ENCODE measurements around the gene CENPH.

Gene CENPH

DNA sequence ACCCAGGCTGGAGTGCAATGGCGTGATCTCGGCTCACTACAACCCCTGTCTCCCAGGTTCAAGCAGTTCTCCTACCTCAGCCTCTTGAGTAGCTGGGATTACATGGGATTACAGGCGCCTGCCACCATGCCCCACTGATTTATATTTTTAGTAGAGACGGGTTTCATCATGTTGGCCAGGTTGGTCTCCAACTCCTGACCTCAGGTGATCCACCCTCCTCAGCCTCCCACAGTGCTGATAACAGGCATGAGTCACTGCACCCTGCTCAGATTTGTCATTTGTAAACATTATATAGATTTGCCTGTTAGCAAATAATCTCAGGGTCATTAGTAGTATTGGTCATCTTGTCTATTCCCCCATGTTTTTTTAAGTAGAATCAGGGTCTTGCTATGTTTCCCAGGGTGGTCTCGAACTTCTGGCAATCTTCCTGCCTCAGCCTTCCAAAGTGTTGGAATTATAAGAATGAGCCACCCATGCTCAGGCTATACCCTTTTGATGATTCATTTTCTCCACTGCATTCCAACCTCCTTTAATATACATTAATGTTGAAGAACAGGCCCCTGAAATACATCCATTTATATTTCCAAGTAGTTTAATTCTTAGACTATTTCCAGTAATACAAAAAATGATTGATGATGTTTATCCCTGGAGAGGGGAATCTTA, 17.3 kb downstream of the CENPH start:
- Histone ChIP-seq H3K27ac (ENCODE audit: low read length, poor library complexity, severe bottlenecking) (no peak overlapping the region), H3K79me1 (replicated peaks; ENCODE audit: low read length, poor library complexity, severe bottlenecking) (no peaks in the 10 kb centered on the region), H2BK5ac (ENCODE audit: low read depth, low read length, poor library complexity, severe bottlenecking) (no peak overlapping the region), H4K91ac (ENCODE audit: low read length) (no peak overlapping the region), H3K36me3 (ENCODE audit: control insufficient read depth in 1 of 2, insufficient read depth in 2 of 2, low read depth in 1 of 2, low read length in 2 of 2) (peaks cover 0 to 6% of the 10 kb centered on the region in 2 experiments), H3K27me3 (ENCODE audit: control insufficient read depth in 1 of 2, insufficient read depth in 1 of 2, low read length in 2 of 2) (no peaks in the 10 kb centered on the region), H3K4me2 (ENCODE audit: low read length, poor library complexity, severe bottlenecking) (no peak overlapping the region), H3K4me1 (ENCODE audit: control insufficient read depth, insufficient read depth, low read depth, low read length) (peaks cover 2% of the 10 kb centered on the region), H2AK5ac (ENCODE audit: low read length, severe bottlenecking) (no peak overlapping the region), H3K18ac (ENCODE audit: low read depth in 1 of 2, low read length in 2 of 2) (no peak overlapping the region), H2BK120ac (ENCODE audit: low read depth, low read length) (no peak overlapping the region), H4K8ac (ENCODE audit: low read length) (no peak overlapping the region), H3K14ac (ENCODE audit: low read length in 2 of 2) (no peak overlapping the region), H3K23ac (ENCODE audit: low read length in 2 of 2) (no peak overlapping the region), H2BK15ac (ENCODE audit: low read depth, poor library complexity, severe bottlenecking) (no peak overlapping the region), H3K4ac (ENCODE audit: low read depth in 1 of 2, low read length in 2 of 2) (no peak overlapping the region), H2BK12ac (ENCODE audit: low read length in 2 of 2) (no peak overlapping the region), H3K9me3 (ENCODE audit: control insufficient read depth, low read length) (no peaks in the 10 kb centered on the region), H3K4me3 (ENCODE audit: insufficient read depth in 1 of 2, low read depth in 1 of 2, low read length in 2 of 2) (no peak overlapping the region), H2AFZ (ENCODE audit: low read depth, low read length) (no peak overlapping the region), H3K9ac (ENCODE audit: low read length) (no peak overlapping the region)
- peak; percentile 8 for DNase-seq
- 81% methylated on average over 3 of the region's 5 CpGs for WGBS

DNA sequence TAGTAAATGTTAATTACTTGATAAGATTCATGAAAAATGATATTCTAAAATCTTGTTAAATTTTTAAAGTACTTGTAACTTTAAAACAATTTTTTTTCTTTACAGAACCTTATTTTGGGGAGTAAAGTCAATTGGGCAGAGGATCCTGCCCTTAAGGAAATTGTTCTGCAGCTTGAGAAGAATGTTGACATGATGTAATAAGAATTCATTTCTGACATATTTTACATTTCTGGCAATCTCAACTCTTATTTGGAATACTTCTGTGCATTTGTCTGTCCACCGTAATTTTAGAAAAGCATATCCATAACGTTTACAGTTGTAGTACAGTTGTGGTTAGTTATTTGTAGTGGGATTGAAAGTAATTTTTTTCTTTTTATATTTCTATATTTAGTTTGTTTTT, 20.2 kb downstream of the CENPH start:
- H3K23ac ChIP-seq (ENCODE audit: low read length in 2 of 2), result no peak overlapping the region
- H3K27ac ChIP-seq (ENCODE audit: low read length, poor library complexity, severe bottlenecking), result no peak overlapping the region
- no peaks in the 10 kb centered on the region for H3K9me3 ChIP-seq (ENCODE audit: control insufficient read depth, low read length)
- H3K4me2 ChIP-seq (ENCODE audit: low read length, poor library complexity, severe bottlenecking), result no peak overlapping the region
- no peak overlapping the region for H2AFZ ChIP-seq (ENCODE audit: low read depth, low read length)
- peaks cover 4% of the 10 kb centered on the region for H3K4me1 ChIP-seq (ENCODE audit: control insufficient read depth, insufficient read depth, low read depth, low read length)
- H4K91ac ChIP-seq (ENCODE audit: low read length), result no peak overlapping the region
- H3K9ac ChIP-seq (ENCODE audit: low read length), result no peak overlapping the region
- no peak overlapping the region for H3K18ac ChIP-seq (ENCODE audit: low read depth in 1 of 2, low read length in 2 of 2)
- H2BK120ac ChIP-seq (ENCODE audit: low read depth, low read length), result no peak overlapping the region
- H2BK15ac ChIP-seq (ENCODE audit: low read depth, poor library complexity, severe bottlenecking), result no peak overlapping the region
- H3K79me1 ChIP-seq (replicated peaks; ENCODE audit: low read length, poor library complexity, severe bottlenecking), result no peaks in the 10 kb centered on the region
- H2BK5ac ChIP-seq (ENCODE audit: low read depth, low read length, poor library complexity, severe bottlenecking), result no peak overlapping the region
- no peak overlapping the region for H2AK5ac ChIP-seq (ENCODE audit: low read length, severe bottlenecking)
- no peak overlapping the region for H3K4ac ChIP-seq (ENCODE audit: low read depth in 1 of 2, low read length in 2 of 2)
- no peak overlapping the region for H4K8ac ChIP-seq (ENCODE audit: low read length)
- no peak overlapping the region for H3K14ac ChIP-seq (ENCODE audit: low read length in 2 of 2)
- H3K36me3 ChIP-seq (ENCODE audit: control insufficient read depth in 1 of 2, insufficient read depth in 2 of 2, low read depth in 1 of 2, low read length in 2 of 2), result no peaks in the 10 kb centered on the region
- H2BK12ac ChIP-seq (ENCODE audit: low read length in 2 of 2), result no peak overlapping the region
- no peak overlapping the region for H3K4me3 ChIP-seq (ENCODE audit: insufficient read depth in 1 of 2, low read depth in 1 of 2, low read length in 2 of 2)
- DNase-seq, result no peak
- H3K27me3 ChIP-seq (ENCODE audit: control insufficient read depth in 1 of 2, insufficient read depth in 1 of 2, low read length in 2 of 2), result no peaks in the 10 kb centered on the region
- WGBS, result no CpG with 5 or more reads among the region's 2 CpGs

GRCh38 chr5:69211200-69211599, 21.8 kb downstream of the CENPH start:
- Histone ChIP-seq H2BK120ac (ENCODE audit: low read depth, low read length) (no peak overlapping the region), H3K4ac (ENCODE audit: low read depth in 1 of 2, low read length in 2 of 2) (no peak overlapping the region), H3K9me3 (ENCODE audit: control insufficient read depth, low read length) (no peaks in the 10 kb centered on the region), H2AK5ac (ENCODE audit: low read length, severe bottlenecking) (no peak overlapping the region), H3K36me3 (ENCODE audit: control insufficient read depth in 1 of 2, insufficient read depth in 2 of 2, low read depth in 1 of 2, low read length in 2 of 2) (no peaks in the 10 kb centered on the region), H3K4me3 (ENCODE audit: insufficient read depth in 1 of 2, low read depth in 1 of 2, low read length in 2 of 2) (no peak overlapping the region), H2BK15ac (ENCODE audit: low read depth, poor library complexity, severe bottlenecking) (no peak overlapping the region), H3K9ac (ENCODE audit: low read length) (no peak overlapping the region), H3K18ac (ENCODE audit: low read depth in 1 of 2, low read length in 2 of 2) (no peak overlapping the region), H3K27ac (ENCODE audit: low read length, poor library complexity, severe bottlenecking) (no peak overlapping the region), H4K91ac (ENCODE audit: low read length) (no peak overlapping the region), H2BK12ac (ENCODE audit: low read length in 2 of 2) (no peak overlapping the region), H2BK5ac (ENCODE audit: low read depth, low read length, poor library complexity, severe bottlenecking) (no peak overlapping the region), H3K4me1 (ENCODE audit: control insufficient read depth, insufficient read depth, low read depth, low read length) (peaks cover 4% of the 10 kb centered on the region), H3K4me2 (ENCODE audit: low read length, poor library complexity, severe bottlenecking) (no peak overlapping the region), H3K14ac (ENCODE audit: low read length in 2 of 2) (no peak overlapping the region), H3K27me3 (ENCODE audit: control insufficient read depth in 1 of 2, insufficient read depth in 1 of 2, low read length in 2 of 2) (no peaks in the 10 kb centered on the region), H4K8ac (ENCODE audit: low read length) (no peak overlapping the region), H2AFZ (ENCODE audit: low read depth, low read length) (no peak overlapping the region), H3K79me1 (replicated peaks; ENCODE audit: low read length, poor library complexity, severe bottlenecking) (no peaks in the 10 kb centered on the region), H3K23ac (ENCODE audit: low read length in 2 of 2) (no peak overlapping the region)
- WGBS, result 97% methylated on average over 2 of the region's 2 CpGs
- DNase-seq, result no peak

DNA sequence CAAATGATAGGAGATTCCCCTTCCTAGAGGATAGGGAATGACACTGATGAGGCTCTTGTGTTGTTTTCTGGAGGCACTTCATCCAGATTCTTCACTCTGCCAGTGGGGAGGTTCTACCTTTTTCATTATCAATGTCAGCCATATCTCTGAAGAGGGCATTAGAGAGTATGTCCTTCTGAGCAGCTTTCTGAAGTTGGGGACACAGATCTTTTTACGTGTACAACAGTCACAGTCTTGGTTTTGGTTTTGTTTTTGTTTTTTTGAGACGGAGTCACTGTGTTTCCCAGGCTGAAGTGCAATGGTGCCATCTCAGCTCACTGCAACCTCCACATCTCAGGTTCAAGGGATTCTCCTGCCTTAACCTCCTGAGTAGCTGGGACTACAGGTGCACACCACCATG, 22.6 kb downstream of the CENPH start:
- no peak overlapping the region for H4K8ac ChIP-seq (ENCODE audit: low read length)
- no peaks in the 10 kb centered on the region for H3K27me3 ChIP-seq (ENCODE audit: control insufficient read depth in 1 of 2, insufficient read depth in 1 of 2, low read length in 2 of 2)
- WGBS, result 90% methylated on average over 2 of the region's 2 CpGs

More for the DNA sequence above, 22.6 kb downstream of the CENPH start:
- Histone ChIP-seq H3K9ac (ENCODE audit: low read length) (no peak overlapping the region), H2BK12ac (ENCODE audit: low read length in 2 of 2) (no peak overlapping the region), H3K14ac (ENCODE audit: low read length in 2 of 2) (no peak overlapping the region), H3K4me2 (ENCODE audit: low read length, poor library complexity, severe bottlenecking) (no peak overlapping the region), H4K91ac (ENCODE audit: low read length) (no peak overlapping the region), H3K4me3 (ENCODE audit: insufficient read depth in 1 of 2, low read depth in 1 of 2, low read length in 2 of 2) (no peak overlapping the region), H3K4me1 (ENCODE audit: control insufficient read depth, insufficient read depth, low read depth, low read length) (peaks cover 4% of the 10 kb centered on the region), H3K9me3 (ENCODE audit: control insufficient read depth, low read length) (no peaks in the 10 kb centered on the region), H2BK120ac (ENCODE audit: low read depth, low read length) (no peak overlapping the region), H2AK5ac (ENCODE audit: low read length, severe bottlenecking) (no peak overlapping the region), H3K18ac (ENCODE audit: low read depth in 1 of 2, low read length in 2 of 2) (no peak overlapping the region), H2AFZ (ENCODE audit: low read depth, low read length) (no peak overlapping the region), H2BK5ac (ENCODE audit: low read depth, low read length, poor library complexity, severe bottlenecking) (no peak overlapping the region), H3K27ac (ENCODE audit: low read length, poor library complexity, severe bottlenecking) (no peak overlapping the region), H3K36me3 (ENCODE audit: control insufficient read depth in 1 of 2, insufficient read depth in 2 of 2, low read depth in 1 of 2, low read length in 2 of 2) (no peaks in the 10 kb centered on the region), H2BK15ac (ENCODE audit: low read depth, poor library complexity, severe bottlenecking) (no peak overlapping the region), H3K23ac (ENCODE audit: low read length in 2 of 2) (no peak overlapping the region), H3K4ac (ENCODE audit: low read depth in 1 of 2, low read length in 2 of 2) (no peak overlapping the region), H3K79me1 (replicated peaks; ENCODE audit: low read length, poor library complexity, severe bottlenecking) (no peaks in the 10 kb centered on the region)
- no peak for DNase-seq
